Panc1 (cell line): Measurements from ENCODE around the gene HES4.

ENCODE experiments used
- POLR2AphosphoS5 ChIP-seq: IDR thresholded peaks from 2 replicates; pipeline ENCODE4 v1.6.1; 2012; ENCODE audit warnings: mild to moderate bottlenecking, low read depth, low read length, moderate library complexity
- TF ChIP-seq, protein P1 (sequence below): fragments of 450-650 bp; IDR thresholded peaks from 2 replicates; pipeline ENCODE4 v1.5.1; 2017; ENCODE audit warnings: mild to moderate bottlenecking
- TF ChIP-seq, protein P2 (sequence below), 2 experiments: IDR thresholded peaks; 2 replicates each; pipeline ENCODE4 v1.6.1; 2011 to 2012; ENCODE audit warnings: low read depth in 2 of 2, control low read depth in 1 of 2, low read length in 1 of 2, mild to moderate bottlenecking in 1 of 2, moderate library complexity in 1 of 2; ENCODE audit not compliant: insufficient read depth in 1 of 2

DNA sequence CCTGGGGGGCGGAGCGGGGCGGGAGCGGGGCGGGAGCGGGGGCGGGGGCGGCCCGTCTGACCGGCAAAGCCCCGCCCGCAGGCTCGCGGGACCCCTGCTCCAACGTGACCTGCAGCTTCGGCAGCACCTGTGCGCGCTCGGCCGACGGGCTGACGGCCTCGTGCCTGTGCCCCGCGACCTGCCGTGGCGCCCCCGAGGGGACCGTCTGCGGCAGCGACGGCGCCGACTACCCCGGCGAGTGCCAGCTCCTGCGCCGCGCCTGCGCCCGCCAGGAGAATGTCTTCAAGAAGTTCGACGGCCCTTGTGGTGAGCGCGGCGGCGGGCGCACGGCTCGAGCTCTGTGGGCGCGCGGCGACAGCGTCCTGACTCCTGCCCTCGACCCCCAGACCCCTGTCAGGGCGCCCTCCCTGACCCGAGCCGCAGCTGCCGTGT is 41.2 kb upstream of the HES4 start:
- TF ChIP-seq, protein P1, sequence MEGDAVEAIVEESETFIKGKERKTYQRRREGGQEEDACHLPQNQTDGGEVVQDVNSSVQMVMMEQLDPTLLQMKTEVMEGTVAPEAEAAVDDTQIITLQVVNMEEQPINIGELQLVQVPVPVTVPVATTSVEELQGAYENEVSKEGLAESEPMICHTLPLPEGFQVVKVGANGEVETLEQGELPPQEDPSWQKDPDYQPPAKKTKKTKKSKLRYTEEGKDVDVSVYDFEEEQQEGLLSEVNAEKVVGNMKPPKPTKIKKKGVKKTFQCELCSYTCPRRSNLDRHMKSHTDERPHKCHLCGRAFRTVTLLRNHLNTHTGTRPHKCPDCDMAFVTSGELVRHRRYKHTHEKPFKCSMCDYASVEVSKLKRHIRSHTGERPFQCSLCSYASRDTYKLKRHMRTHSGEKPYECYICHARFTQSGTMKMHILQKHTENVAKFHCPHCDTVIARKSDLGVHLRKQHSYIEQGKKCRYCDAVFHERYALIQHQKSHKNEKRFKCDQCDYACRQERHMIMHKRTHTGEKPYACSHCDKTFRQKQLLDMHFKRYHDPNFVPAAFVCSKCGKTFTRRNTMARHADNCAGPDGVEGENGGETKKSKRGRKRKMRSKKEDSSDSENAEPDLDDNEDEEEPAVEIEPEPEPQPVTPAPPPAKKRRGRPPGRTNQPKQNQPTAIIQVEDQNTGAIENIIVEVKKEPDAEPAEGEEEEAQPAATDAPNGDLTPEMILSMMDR, result no peak
- TF ChIP-seq, protein P2, sequence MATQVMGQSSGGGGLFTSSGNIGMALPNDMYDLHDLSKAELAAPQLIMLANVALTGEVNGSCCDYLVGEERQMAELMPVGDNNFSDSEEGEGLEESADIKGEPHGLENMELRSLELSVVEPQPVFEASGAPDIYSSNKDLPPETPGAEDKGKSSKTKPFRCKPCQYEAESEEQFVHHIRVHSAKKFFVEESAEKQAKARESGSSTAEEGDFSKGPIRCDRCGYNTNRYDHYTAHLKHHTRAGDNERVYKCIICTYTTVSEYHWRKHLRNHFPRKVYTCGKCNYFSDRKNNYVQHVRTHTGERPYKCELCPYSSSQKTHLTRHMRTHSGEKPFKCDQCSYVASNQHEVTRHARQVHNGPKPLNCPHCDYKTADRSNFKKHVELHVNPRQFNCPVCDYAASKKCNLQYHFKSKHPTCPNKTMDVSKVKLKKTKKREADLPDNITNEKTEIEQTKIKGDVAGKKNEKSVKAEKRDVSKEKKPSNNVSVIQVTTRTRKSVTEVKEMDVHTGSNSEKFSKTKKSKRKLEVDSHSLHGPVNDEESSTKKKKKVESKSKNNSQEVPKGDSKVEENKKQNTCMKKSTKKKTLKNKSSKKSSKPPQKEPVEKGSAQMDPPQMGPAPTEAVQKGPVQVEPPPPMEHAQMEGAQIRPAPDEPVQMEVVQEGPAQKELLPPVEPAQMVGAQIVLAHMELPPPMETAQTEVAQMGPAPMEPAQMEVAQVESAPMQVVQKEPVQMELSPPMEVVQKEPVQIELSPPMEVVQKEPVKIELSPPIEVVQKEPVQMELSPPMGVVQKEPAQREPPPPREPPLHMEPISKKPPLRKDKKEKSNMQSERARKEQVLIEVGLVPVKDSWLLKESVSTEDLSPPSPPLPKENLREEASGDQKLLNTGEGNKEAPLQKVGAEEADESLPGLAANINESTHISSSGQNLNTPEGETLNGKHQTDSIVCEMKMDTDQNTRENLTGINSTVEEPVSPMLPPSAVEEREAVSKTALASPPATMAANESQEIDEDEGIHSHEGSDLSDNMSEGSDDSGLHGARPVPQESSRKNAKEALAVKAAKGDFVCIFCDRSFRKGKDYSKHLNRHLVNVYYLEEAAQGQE (IDR thresholded peaks at IDR 0.05; ENCODE audit: insufficient read depth in 1 of 2, low read depth in 2 of 2, low read length in 1 of 2), result no peak
- TF ChIP-seq POLR2AphosphoS5, result no peak
